ENCODE data around the gene CRISPLD2.
A peak's percentile ranks its signal among the peaks of the same experiment; 100 is the strongest.

The CRISPLD2 gene

DNA sequence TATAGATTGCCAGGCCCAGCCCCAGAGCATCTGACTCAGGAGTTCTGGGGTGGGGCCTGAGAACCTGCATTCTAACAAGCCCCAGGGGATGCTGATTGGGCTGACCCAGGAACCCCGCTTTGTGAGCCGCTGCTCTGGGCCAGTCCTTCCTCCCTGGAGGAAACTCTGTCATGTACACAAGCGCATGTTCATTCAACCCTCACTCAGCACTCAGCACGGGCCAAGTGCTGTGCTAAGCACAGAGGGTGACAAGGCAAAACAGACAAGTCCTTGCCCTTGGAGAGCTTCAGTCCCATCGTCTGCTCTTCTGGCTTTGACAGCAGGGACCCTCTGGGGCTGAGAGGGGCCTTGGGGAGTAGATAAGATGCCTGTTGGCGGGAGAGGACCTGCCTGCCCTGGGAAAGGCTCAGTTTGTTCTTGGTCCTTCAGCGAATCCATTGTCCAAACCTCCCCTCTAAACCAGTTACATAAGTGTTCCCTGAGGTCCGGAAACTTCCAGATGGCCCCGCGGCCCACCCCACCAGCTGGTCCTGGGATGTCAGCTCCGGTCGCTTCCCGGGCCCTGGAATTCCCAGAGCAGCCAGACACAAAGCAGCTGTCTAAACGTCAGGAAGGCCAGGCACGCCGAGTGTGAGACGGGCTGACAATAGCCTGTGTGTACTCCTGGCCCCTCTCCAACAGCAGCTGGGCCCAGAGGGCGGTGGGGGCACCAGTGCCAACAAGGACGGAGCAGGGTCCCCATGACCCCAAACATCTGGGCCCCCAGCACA, 102.8 kb downstream of the CRISPLD2 start:
- Histone ChIP-seq H3K9me3 (no peaks in the 10 kb centered on the region), H3K4me1 (peaks cover 0 to 6% (median 3%) of the 10 kb centered on the region in 4 donors), H3K27me3 (peaks cover 0 to 10% of the 10 kb centered on the region in 2 donors), H3K4me3 (no peak overlapping the region), H3K27ac (peak overlapping the region in 1 of 2 donors; percentile 20), H3K36me3 (no peaks in the 10 kb centered on the region)
- intact Hi-C loops (cut with DNase I; ENCODE audit: low total_unique reads) = no loop called here
- DNase-seq = no peak
- TF ChIP-seq, protein P1, sequence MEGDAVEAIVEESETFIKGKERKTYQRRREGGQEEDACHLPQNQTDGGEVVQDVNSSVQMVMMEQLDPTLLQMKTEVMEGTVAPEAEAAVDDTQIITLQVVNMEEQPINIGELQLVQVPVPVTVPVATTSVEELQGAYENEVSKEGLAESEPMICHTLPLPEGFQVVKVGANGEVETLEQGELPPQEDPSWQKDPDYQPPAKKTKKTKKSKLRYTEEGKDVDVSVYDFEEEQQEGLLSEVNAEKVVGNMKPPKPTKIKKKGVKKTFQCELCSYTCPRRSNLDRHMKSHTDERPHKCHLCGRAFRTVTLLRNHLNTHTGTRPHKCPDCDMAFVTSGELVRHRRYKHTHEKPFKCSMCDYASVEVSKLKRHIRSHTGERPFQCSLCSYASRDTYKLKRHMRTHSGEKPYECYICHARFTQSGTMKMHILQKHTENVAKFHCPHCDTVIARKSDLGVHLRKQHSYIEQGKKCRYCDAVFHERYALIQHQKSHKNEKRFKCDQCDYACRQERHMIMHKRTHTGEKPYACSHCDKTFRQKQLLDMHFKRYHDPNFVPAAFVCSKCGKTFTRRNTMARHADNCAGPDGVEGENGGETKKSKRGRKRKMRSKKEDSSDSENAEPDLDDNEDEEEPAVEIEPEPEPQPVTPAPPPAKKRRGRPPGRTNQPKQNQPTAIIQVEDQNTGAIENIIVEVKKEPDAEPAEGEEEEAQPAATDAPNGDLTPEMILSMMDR (IDR thresholded peaks at IDR 0.05) = no peak

DNA sequence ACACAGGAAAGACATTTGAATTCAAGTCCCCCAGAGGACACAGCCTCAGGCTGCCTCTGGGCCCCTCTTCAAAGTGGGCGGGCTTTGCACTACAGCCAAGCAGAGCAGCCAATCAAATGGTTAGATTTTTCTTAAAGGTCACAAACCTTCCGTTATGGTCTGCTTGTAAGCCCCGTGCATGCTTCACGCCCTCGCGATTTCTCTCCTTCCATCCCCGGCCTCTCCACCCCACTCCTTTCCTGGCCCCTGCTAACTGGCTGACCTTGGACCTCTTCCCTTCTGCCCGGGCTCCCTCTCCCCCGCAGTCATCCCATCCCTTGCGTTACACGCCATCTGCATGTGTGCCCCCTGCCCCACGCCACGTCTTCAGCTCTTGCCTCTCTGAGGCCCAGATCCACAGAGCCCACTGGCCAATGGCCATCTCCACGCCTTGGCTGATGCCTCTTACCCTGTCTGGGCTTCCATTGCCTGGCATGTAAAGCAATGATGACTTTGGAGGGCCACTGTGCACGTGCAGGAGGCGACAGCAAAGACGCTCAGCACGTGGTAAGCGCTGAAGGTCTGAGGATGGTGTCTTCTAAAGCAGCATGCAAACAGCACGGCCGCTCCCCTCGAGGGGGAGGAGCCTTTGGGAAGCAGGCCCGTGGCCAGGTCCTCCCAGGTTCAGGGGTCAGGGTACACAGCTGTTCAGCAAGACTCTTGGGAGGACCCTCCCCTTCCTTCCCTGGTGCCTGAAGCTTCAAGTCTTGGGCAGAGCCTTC, 104.7 kb downstream of the CRISPLD2 start:
- intact Hi-C loops (cut with DNase I; ENCODE audit: low total_unique reads) = no loop called here
- TF ChIP-seq, protein P1 (IDR thresholded peaks at IDR 0.05) = no peak
- Histone ChIP-seq H3K4me1 (peaks cover 0 to 22% (median 4%) of the 10 kb centered on the region in 4 donors), H3K4me3 (no peak overlapping the region), H3K36me3 (no peaks in the 10 kb centered on the region), H3K27ac (no peak overlapping the region), H3K27me3 (peaks cover 0 to 7% of the 10 kb centered on the region in 2 donors), H3K9me3 (no peaks in the 10 kb centered on the region)
- no peak for DNase-seq

DNA sequence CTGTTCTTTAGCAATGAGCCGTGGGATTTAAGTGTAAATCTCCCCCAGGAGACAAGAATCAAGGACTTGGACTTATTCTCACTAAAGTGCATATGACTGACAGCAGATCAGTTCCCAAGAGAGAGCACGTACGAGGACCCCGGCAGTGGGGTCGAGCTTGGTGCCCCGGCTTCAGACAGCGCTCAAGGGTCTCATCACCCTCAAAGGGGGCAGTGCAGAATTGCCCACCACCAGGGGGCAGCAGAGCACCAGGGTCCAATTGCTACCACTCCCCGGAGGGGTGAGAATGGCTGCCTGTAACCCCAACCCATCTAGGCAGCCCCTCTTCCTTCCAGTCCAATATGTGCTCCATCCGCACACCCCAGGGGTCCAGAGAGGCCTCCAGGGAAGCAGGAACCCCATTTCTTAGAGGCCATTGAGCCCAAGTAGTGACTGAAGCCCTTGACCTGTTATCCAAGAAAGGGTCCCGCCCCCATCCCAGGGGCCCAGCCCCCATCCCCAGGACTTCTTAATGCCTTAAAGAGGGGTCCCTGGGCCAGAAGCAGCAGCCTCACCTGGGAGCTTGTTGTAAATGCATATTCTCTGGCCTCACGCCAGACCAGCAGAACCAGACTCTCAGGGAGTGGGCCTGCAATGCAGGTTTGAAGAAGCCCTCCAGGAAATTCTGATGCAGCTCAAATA, 105.4 kb downstream of the CRISPLD2 start:
- no peak overlapping the region for H3K27ac ChIP-seq
- no peak for DNase-seq

DNA sequence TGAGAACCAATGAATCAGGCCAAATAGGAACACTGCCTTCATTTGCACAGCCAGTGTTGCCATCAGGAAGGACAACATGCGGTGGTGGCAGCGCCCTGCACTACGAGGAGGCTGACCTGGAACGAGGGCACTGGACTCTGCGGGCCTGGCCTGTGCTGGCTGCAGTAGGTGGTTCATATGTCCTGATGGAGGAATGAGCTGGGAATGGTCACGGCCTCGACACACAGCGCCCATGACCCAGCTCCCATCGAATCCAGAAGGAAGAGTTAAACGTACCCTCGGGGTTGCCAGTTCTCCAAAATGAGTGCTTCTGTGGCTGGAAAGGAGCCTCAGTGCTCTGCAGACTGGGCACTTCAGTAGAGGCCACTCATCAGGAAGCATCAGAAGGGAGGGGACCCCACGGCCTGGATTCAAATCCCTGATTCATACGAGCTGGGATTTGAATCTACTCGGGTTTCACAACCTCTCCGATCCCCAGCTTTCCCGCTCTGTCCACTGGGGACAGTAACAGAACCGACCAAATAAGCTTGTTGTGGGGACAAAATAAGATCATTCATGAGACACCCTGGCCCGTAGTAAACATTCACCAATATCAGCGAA, 106.1 kb downstream of the CRISPLD2 start:
- no peak overlapping the region for H3K27ac ChIP-seq

More for the DNA sequence above, 105.4 kb downstream of the CRISPLD2 start:
- Histone ChIP-seq H3K4me1 (peaks cover 0 to 23% (median 4%) of the 10 kb centered on the region in 4 donors), H3K27me3 (peaks cover 0 to 7% of the 10 kb centered on the region in 2 donors), H3K9me3 (no peaks in the 10 kb centered on the region), H3K4me3 (no peak overlapping the region), H3K36me3 (no peaks in the 10 kb centered on the region)
- TF ChIP-seq, protein P1 (IDR thresholded peaks at IDR 0.05) = peak; percentile 67 to 70
- intact Hi-C loops (cut with DNase I; ENCODE audit: low total_unique reads) = no loop called here

More for the DNA sequence above, 106.1 kb downstream of the CRISPLD2 start:
- peaks cover 0 to 23% (median 4%) of the 10 kb centered on the region in 4 donors for H3K4me1 ChIP-seq
- H3K27me3 ChIP-seq = peaks cover 0 to 7% of the 10 kb centered on the region in 2 donors
- no peaks in the 10 kb centered on the region for H3K36me3 ChIP-seq
- H3K9me3 ChIP-seq = no peaks in the 10 kb centered on the region
- TF ChIP-seq, protein P1 (IDR thresholded peaks at IDR 0.05) = no peak
- no peak overlapping the region for H3K4me3 ChIP-seq
- DNase-seq = peak in 1 of 2 donors; percentile 68
- intact Hi-C loops (cut with DNase I; ENCODE audit: low total_unique reads) = no loop called here
